HepG2 (cell line): Measurements from ENCODE around the gene GLO1. TPM values are rescaled to one million over a fixed set of nuclear protein-coding genes. Genes with fewer than 3 reads are reported as not detected.

Source experiments
- ATAC-seq: fragments of 200-7000 bp; cut with Tn5 transposase; 3 replicates; pipeline ENCODE4 v1.9.1; 2020; ENCODE audit warnings: mild to moderate bottlenecking, moderate library complexity
- BruUV-seq: library from RNA; stranded (reverse); fragments of 400-500 nt; replicated peaks from 2 replicates; lab custom pipeline; 2021; lab: Mats Ljungman, UMichigan
- CTCF ChIA-PET: fragments of 300-600 bp; formaldehyde crosslinking; extraction: SDS; loops from one replicate; lab custom pipeline; 2021; ENCODE audit warnings: low total read pairs, inconsistent platforms, low intra/inter-chr PET ratio; lab: Yijun Ruan, JAX
- POLR2A ChIA-PET: fragments of 350-600 bp; sonication (Branson Sonifier 250); formaldehyde crosslinking; loops from one replicate; lab custom pipeline; 2020; ENCODE audit warnings: antibody characterized with exemption, inconsistent platforms; lab: Yijun Ruan, JAX
- DNase-seq: peaks from one replicate; pipeline ENCODE4 v3.0.0-alpha.2; 2015; ENCODE audit warnings: low spot score
- FAIRE-seq: peaks from 3 replicates; lab custom pipeline; 2011; peaks lifted over from hg19 to GRCh38; lab: Jason Lieb, UNC
- H2AFZ ChIP-seq: one replicate; pipeline ENCODE4 v1.6.1; 2011; ENCODE audit warnings: low read length, inconsistent platforms
- H3K27ac ChIP-seq: fragments of 300-600 bp; 3 replicates; pipeline ENCODE4 v1.8.0; 2011; ENCODE audit warnings: mixed run types, mild to moderate bottlenecking, mixed read lengths, low read length, inconsistent platforms; ENCODE audit not compliant: insufficient read depth; ENCODE audit errors: extremely low read length
- H3K27me3 ChIP-seq, 2 experiments: fragments of 200-600 bp in 1 of 2; 2 replicates in 1 of 2; 3 replicates in 1 of 2; pipeline versions ENCODE4 v1.6.0 to v1.8.0; 2011; ENCODE audit warnings: low read length in 2 of 2, mild to moderate bottlenecking in 2 of 2, moderate library complexity in 2 of 2, inconsistent platforms in 1 of 2; ENCODE audit not compliant: insufficient read depth in 2 of 2, control insufficient read depth in 1 of 2
- H3K36me3 ChIP-seq, 2 experiments: fragments of 200-600 bp in 1 of 2; replicated peaks in 1 of 2; 2 replicates in 1 of 2; 3 replicates in 1 of 2; pipeline versions ENCODE4 v1.5.1 to v1.8.0; 2011; ENCODE audit warnings: low read length in 2 of 2, inconsistent platforms in 1 of 2; ENCODE audit not compliant: insufficient read depth in 2 of 2, control insufficient read depth in 1 of 2
- H3K4me1 ChIP-seq: 2 replicates; pipeline ENCODE4 v1.5.1; 2012; ENCODE audit warnings: low read length, inconsistent platforms; ENCODE audit not compliant: insufficient read depth
- H3K4me2 ChIP-seq: 2 replicates; pipeline ENCODE4 v1.6.0; 2011; ENCODE audit warnings: low read depth, low read length, inconsistent platforms
- H3K4me3 ChIP-seq, 3 experiments: fragments of 200-600 bp in 1 of 3; sonication (generic), shearing (Covaris generic) in 1 of 3; replicated peaks in 1 of 3; 2 replicates each; pipeline ENCODE4 v1.5.1; 2011 to 2016; ENCODE audit warnings: low read length in 3 of 3, inconsistent platforms in 2 of 3, low read depth in 2 of 3, mild to moderate bottlenecking in 2 of 3, control low read depth in 1 of 3, mixed read lengths in 1 of 3; ENCODE audit not compliant: insufficient read depth in 1 of 3
- H3K79me2 ChIP-seq: one replicate; pipeline ENCODE4 v1.6.1; 2011; ENCODE audit warnings: low read length, inconsistent platforms; ENCODE audit not compliant: insufficient read depth
- H3K9ac ChIP-seq: 2 replicates; pipeline ENCODE4 v1.6.0; 2011; ENCODE audit warnings: mild to moderate bottlenecking, low read depth, low read length, inconsistent platforms; ENCODE audit not compliant: insufficient read depth
- H3K9me3 ChIP-seq: 2 replicates; pipeline ENCODE4 v1.5.1; 2012; ENCODE audit warnings: mild to moderate bottlenecking, low read length
- H4K20me1 ChIP-seq: 2 replicates; pipeline ENCODE4 v1.6.0; 2011; ENCODE audit warnings: inconsistent platforms, mild to moderate bottlenecking, low read length, moderate library complexity; ENCODE audit not compliant: insufficient read depth
- BRD4 ChIP-seq: sonication (generic); formaldehyde crosslinking; IDR thresholded peaks from 2 replicates; pipeline ENCODE4 v1.4.0; 2020; ENCODE audit warnings: missing genetic modification reagents
- FOXK2 ChIP-seq: fragments of 450-650 bp; IDR thresholded peaks from 2 replicates; pipeline ENCODE4 v1.6.1; 2016
- MLX ChIP-seq: IDR thresholded peaks from 2 replicates; pipeline ENCODE4 v1.6.1; 2016
- NCOA5 ChIP-seq: sonication (generic); formaldehyde crosslinking; IDR thresholded peaks from 2 replicates; pipeline ENCODE4 v1.4.0; 2020; ENCODE audit warnings: missing genetic modification reagents
- NRL ChIP-seq: sonication (generic); formaldehyde crosslinking; IDR thresholded peaks from 2 replicates; pipeline ENCODE4 v1.5.0; 2020; ENCODE audit warnings: missing genetic modification reagents, mild to moderate bottlenecking, moderate library complexity, borderline replicate concordance
- SATB2 ChIP-seq: sonication (generic); formaldehyde crosslinking; IDR thresholded peaks from 2 replicates; pipeline ENCODE4 v1.5.0; 2020; ENCODE audit warnings: missing genetic modification reagents
- YEATS4 ChIP-seq: sonication (generic); formaldehyde crosslinking; IDR thresholded peaks from 2 replicates; pipeline ENCODE4 v1.4.0; 2020; ENCODE audit warnings: missing genetic modification reagents, borderline replicate concordance
- ZGPAT ChIP-seq: IDR thresholded peaks from 2 replicates; pipeline ENCODE4 v1.6.1; 2016; ENCODE audit warnings: mild to moderate bottlenecking
- ZNF343 ChIP-seq: sonication (generic); formaldehyde crosslinking; IDR thresholded peaks from 2 replicates; pipeline ENCODE4 v1.4.0; 2020; ENCODE audit warnings: mild to moderate bottlenecking, missing genetic modification reagents
- ZNF639 ChIP-seq: conservative IDR thresholded peaks from 2 replicates; pipeline ENCODE4 v1.6.1; 2018; ENCODE audit warnings: missing genetic modification reagents
- ZNF710 ChIP-seq: sonication (generic); formaldehyde crosslinking; IDR thresholded peaks from 2 replicates; pipeline ENCODE4 v1.5.0; 2020; ENCODE audit warnings: mild to moderate bottlenecking, missing genetic modification reagents, borderline replicate concordance
- ZNF780A ChIP-seq: sonication (generic); formaldehyde crosslinking; IDR thresholded peaks from 2 replicates; pipeline ENCODE4 v1.8.0; 2022; ENCODE audit warnings: mild to moderate bottlenecking, missing genetic modification reagents, moderate library complexity
- ZNF891 ChIP-seq: sonication (generic); formaldehyde crosslinking; IDR thresholded peaks from 2 replicates; pipeline ENCODE4 v1.5.0; 2020; ENCODE audit warnings: mild to moderate bottlenecking, missing genetic modification reagents
- in situ Hi-C: cut with HindIII; loops from 2 replicates; pipeline ENCODE4 v1.10.0; 2017; ENCODE audit warnings: low pct_unique_long_range_greater_than_20kb; ENCODE audit not compliant: extremely low pct_ligation_motif_present
- intact Hi-C: fragments of 100-400 bp; cut with micrococcal nuclease; formaldehyde crosslinking; loops from one replicate; pipeline ENCODE4 v1.10.0; 2022; ENCODE audit not compliant: unreplicated experiment
- polyA plus RNA-seq, 8 experiments: library from polyadenylated mRNA; depleted of rRNA in 3 of 8; stranded (reverse) in 7 of 8; unstranded in 1 of 8; fragments of >200 nt; fragmentation: Illumina TruSeq in 4 of 8; extraction: Trizol in 4 of 8; gene quantifications; 2 replicates each; pipeline versions ENCODE4 v1.2.1 to v1.2.3, GENCODE V29; 2011 to 2016; ENCODE audit warnings: low read depth in 4 of 8, missing spikeins in 1 of 8, mixed read lengths in 1 of 8; ENCODE audit not compliant: insufficient read depth in 1 of 8
- total RNA-seq, 5 experiments: library from RNA; depleted of rRNA; stranded (reverse); fragments of >200 nt; fragmentation: Illumina TruSeq; extraction: Trizol; gene quantifications; 2 replicates each; pipeline ENCODE4 v1.2.3, GENCODE V29; 2016; ENCODE audit warnings: low read depth in 1 of 5

Gene GLO1
- total and polyA plus RNA-seq, 2 of the 13 experiments (the other 11 are each of a cell fraction or from before 2014, with no cell fraction given) = 77.1 to 177 TPM

- Histone ChIP-seq H4K20me1 (peaks cover 8% of the 10 kb centered on the region), H3K27me3 (no peaks in the 10 kb centered on the region), H3K4me2 (no peak overlapping the region), H3K79me2 (peaks cover 44% of the 10 kb centered on the region), H2AFZ (no peak overlapping the region), H3K36me3 (no peaks in the 10 kb centered on the region; a peak in 3 of 5 replicates), H3K9me3 (0 out of 2 replicates have a peak, but pooled peaks cover 7% of the 10 kb centered on the region), H3K4me3 (no peak overlapping the region), H3K9ac (no peak overlapping the region), H3K4me1 (peaks cover 26% of the 10 kb centered on the region), H3K27ac (no peak overlapping the region)
- ATAC-seq (no peak), DNase-seq (no peak), FAIRE-seq (no peak)
- intact Hi-C loops (no loop called here), in situ Hi-C loops (no loop called here)
- no TSS peak for BruUV-seq
- TF ChIP-seq ZGPAT (CRISPR knock-in tag) (no peak), ZNF639 (CRISPR knock-in tag) (no peak), ZNF891 (CRISPR knock-in tag) (no peak), YEATS4 (CRISPR knock-in tag) (no peak), SATB2 (CRISPR knock-in tag) (no peak), BRD4 (CRISPR knock-in tag) (no peak), ZNF343 (no peak), NCOA5 (no peak), FOXK2 (no peak), ZNF710 (CRISPR knock-in tag) (no peak), NRL (no peak), MLX (no peak), ZNF780A (CRISPR knock-in tag) (no peak)
- ChIA-PET POLR2A (no interaction called here), CTCF (no interaction called here)
Observed at GRCh38 chr6:38696345-38696744, 6.6 kb downstream of the GLO1 start.
